ENCODE results near the gene PID1.

GRCh38 chr2:229301237-229301636 is 30.1 kb upstream of the PID1 start:
- no peak for TF ChIP-seq CTCF (IDR thresholded peaks at IDR 0.05)
- no peak for TF ChIP-seq POLR2A (IDR thresholded peaks at IDR 0.05)

Data from right lobe of liver (tissue), 4 donors.